GM12875 (cell line): ENCODE data around the gene SLC26A1.

Experiments
- H3K4me3 ChIP-seq: one replicate; pipeline ENCODE4 v1.5.1; 2011; ENCODE audit warnings: low read depth, low read length, control low read depth
- CTCF ChIP-seq: IDR thresholded peaks from 2 replicates; pipeline ENCODE4 v1.5.1; 2011; ENCODE audit warnings: low read depth, mild to moderate bottlenecking, control low read depth, inconsistent platforms, low read length, moderate library complexity, borderline replicate concordance; ENCODE audit not compliant: insufficient read depth

Gene SLC26A1

GRCh38 chr4:1039493-1040343, 46.5 kb upstream of the SLC26A1 start:
- H3K4me3 ChIP-seq, result no peak overlapping the region
- TF ChIP-seq CTCF, result no peak

- H3K4me3 ChIP-seq, result no peak overlapping the region
- no peak for TF ChIP-seq CTCF
Observed at GRCh38 chr4:1038948-1039492, 45.8 kb upstream of the SLC26A1 start.

GRCh38 chr4:1036976-1037810, 44.0 kb upstream of the SLC26A1 start:
- no peak for TF ChIP-seq CTCF
- no peak overlapping the region for H3K4me3 ChIP-seq

- no peak for TF ChIP-seq CTCF
- H3K4me3 ChIP-seq, result no peak overlapping the region
Observed at GRCh38 chr4:1036095-1036494, 42.9 kb upstream of the SLC26A1 start.

GRCh38 chr4:1035510-1035909, 42.3 kb upstream of the SLC26A1 start:
- H3K4me3 ChIP-seq, result no peak overlapping the region
- TF ChIP-seq CTCF, result no peak

- no peak for TF ChIP-seq CTCF
- H3K4me3 ChIP-seq, result no peak overlapping the region
Observed at GRCh38 chr4:1033840-1034551, 40.8 kb upstream of the SLC26A1 start.
